ENCODE measurements around the gene SLF2. TPM values are rescaled to one million over a fixed set of nuclear protein-coding genes. Genes with fewer than 3 reads are reported as not detected.
A peak's percentile ranks its signal among the peaks of the same experiment; 100 is the strongest.

SLF2 gene
- total RNA-seq, 1 experiment from 2014 or later: 23.1 TPM

DNA sequence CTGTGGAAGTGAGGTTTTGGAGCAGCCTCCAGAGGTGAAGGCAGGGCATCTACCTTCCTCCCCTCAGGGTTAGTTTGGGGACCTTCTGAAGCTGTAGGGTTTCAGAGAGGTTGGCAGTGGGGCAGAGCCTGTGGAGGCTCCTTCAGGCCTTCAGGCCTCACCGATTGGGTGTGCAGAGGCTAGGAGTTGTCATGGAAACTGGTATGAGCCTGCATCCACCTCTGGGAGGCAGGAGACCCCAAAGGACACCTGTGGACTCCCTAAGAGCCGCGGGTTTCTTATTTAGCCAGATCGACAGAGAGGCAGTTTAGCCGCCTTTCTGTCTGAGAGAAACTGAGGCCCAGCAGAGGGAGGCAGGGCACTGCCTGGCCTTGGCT is 88.9 kb downstream of the SLF2 start:
- Histone ChIP-seq H3K79me2 (ENCODE audit: insufficient read depth, low read length) (no peaks in the 10 kb centered on the region; the same call in 1 of the 2 replicates), H3K23me2 (ENCODE audit: insufficient read length, low read depth, low read length, poor library complexity, severe bottlenecking) (peaks cover 33% of the 10 kb centered on the region), H2BK5ac (ENCODE audit: insufficient read length, low read length) (no peak overlapping the region), H3K27me3 (ENCODE audit: insufficient read depth, low read length) (no peaks in the 10 kb centered on the region), H3K18ac (ENCODE audit: insufficient read length, low read depth, low read length) (no peak overlapping the region), H4K91ac (ENCODE audit: insufficient read length, low read depth, low read length) (no peak overlapping the region), H3K27ac (ENCODE audit: insufficient read length, low read depth, low read length) (no peak overlapping the region), H2BK12ac (ENCODE audit: insufficient read length, low read depth, low read length) (no peak overlapping the region), H2AFZ (ENCODE audit: low read length) (no peak overlapping the region), H4K5ac (ENCODE audit: insufficient read length, low read depth, low read length) (no peak overlapping the region), H3K14ac (ENCODE audit: insufficient read depth, low read length) (no peak overlapping the region), H3K9me3 (ENCODE audit: control insufficient read depth, low read depth, low read length) (no peaks in the 10 kb centered on the region), H3K79me1 (ENCODE audit: insufficient read depth, low read depth, low read length, poor library complexity, severe bottlenecking) (no peaks in the 10 kb centered on the region), H4K20me1 (ENCODE audit: control insufficient read depth, insufficient read depth, insufficient read length) (no peaks in the 10 kb centered on the region), H3T11ph (ENCODE audit: low read length) (no peak overlapping the region), H3K23ac (ENCODE audit: insufficient read length, low read depth, low read length) (no peak overlapping the region), H2AK5ac (ENCODE audit: insufficient read length, low read length) (no peak overlapping the region), H2BK120ac (ENCODE audit: low read depth, low read length, poor library complexity, severe bottlenecking) (no peak overlapping the region), H4K8ac (replicated peaks; ENCODE audit: insufficient read length, low read depth, low read length) (no peak overlapping the region), H3K4me1 (ENCODE audit: insufficient read depth, low read length) (peaks cover 2% of the 10 kb centered on the region; the same call in 1 of the 2 replicates), H2BK20ac (ENCODE audit: low read depth, low read length, poor library complexity, severe bottlenecking) (no peak overlapping the region), H3K4me2 (ENCODE audit: insufficient read depth, insufficient read length, low read length) (no peak overlapping the region), H3K4ac (ENCODE audit: low read depth, low read length) (no peak overlapping the region), H3K56ac (ENCODE audit: insufficient read length, low read depth, low read length) (no peak overlapping the region), H3K9ac (ENCODE audit: extremely low read depth, insufficient read length, low read length) (no peak overlapping the region), H2BK15ac (ENCODE audit: low read depth, low read length) (no peak overlapping the region)
- no peaks in the 10 kb centered on the region for H3K27me3 Mint-ChIP-seq (ENCODE audit: low read depth)
- TF ChIP-seq, protein P1, sequence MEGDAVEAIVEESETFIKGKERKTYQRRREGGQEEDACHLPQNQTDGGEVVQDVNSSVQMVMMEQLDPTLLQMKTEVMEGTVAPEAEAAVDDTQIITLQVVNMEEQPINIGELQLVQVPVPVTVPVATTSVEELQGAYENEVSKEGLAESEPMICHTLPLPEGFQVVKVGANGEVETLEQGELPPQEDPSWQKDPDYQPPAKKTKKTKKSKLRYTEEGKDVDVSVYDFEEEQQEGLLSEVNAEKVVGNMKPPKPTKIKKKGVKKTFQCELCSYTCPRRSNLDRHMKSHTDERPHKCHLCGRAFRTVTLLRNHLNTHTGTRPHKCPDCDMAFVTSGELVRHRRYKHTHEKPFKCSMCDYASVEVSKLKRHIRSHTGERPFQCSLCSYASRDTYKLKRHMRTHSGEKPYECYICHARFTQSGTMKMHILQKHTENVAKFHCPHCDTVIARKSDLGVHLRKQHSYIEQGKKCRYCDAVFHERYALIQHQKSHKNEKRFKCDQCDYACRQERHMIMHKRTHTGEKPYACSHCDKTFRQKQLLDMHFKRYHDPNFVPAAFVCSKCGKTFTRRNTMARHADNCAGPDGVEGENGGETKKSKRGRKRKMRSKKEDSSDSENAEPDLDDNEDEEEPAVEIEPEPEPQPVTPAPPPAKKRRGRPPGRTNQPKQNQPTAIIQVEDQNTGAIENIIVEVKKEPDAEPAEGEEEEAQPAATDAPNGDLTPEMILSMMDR (conservative IDR thresholded peaks at IDR 0.05): no peak
- no CpG with 5 or more reads among the region's 5 CpGs for WGBS (ENCODE audit: extremely low coverage, insufficient read length, low lambda C conversion rate)
- H3K36me3 Mint-ChIP-seq (ENCODE audit: insufficient read depth in 1 of 3, low read depth in 3 of 3): peaks cover 19 to 38% (median 35%) of the 10 kb centered on the region in 3 experiments; a peak in 6 of 7 replicates
- peaks cover 17 to 23% of the 10 kb centered on the region in 2 experiments for H3K4me1 Mint-ChIP-seq
- no peak overlapping the region; a peak in 1 of 7 replicates for H3K27ac Mint-ChIP-seq
- DNase-seq: no peak
- peak overlapping the region in 1 of 2 experiments; percentile 92; a peak in 3 of 5 replicates for H3K4me3 Mint-ChIP-seq
- H3K9me3 Mint-ChIP-seq: no peaks in the 10 kb centered on the region; a peak in 2 of 5 replicates

Measured in H9 (cell line).